NB4 (cell line): ENCODE data around the gene SASH1.

ENCODE experiments used
- DNase-seq: peaks from one replicate; pipeline ENCODE4 v3.0.0; 2010; ENCODE audit warnings: low read depth
- H3K4me3 ChIP-seq: one replicate; pipeline ENCODE4 v1.5.1; 2011; ENCODE audit warnings: mild to moderate bottlenecking, low read depth, low read length, moderate library complexity
- MYC ChIP-seq: IDR thresholded peaks from 2 replicates; pipeline ENCODE4 v1.6.1; 2011; ENCODE audit warnings: low read depth, low read length
- POLR2A ChIP-seq: IDR thresholded peaks from 2 replicates; pipeline ENCODE4 v1.6.1; 2011; ENCODE audit warnings: mild to moderate bottlenecking; ENCODE audit not compliant: insufficient read length; ENCODE audit errors: extremely low read depth
- TF ChIP-seq, protein P1 (sequence below): IDR thresholded peaks from one replicate; pipeline ENCODE4 v1.5.1; 2012; ENCODE audit warnings: low read depth, low read length
- TF ChIP-seq, protein P2 (sequence below): IDR thresholded peaks from 2 replicates; pipeline ENCODE4 v1.6.1; 2011; ENCODE audit warnings: low read depth, low read length

SASH1 gene

DNA sequence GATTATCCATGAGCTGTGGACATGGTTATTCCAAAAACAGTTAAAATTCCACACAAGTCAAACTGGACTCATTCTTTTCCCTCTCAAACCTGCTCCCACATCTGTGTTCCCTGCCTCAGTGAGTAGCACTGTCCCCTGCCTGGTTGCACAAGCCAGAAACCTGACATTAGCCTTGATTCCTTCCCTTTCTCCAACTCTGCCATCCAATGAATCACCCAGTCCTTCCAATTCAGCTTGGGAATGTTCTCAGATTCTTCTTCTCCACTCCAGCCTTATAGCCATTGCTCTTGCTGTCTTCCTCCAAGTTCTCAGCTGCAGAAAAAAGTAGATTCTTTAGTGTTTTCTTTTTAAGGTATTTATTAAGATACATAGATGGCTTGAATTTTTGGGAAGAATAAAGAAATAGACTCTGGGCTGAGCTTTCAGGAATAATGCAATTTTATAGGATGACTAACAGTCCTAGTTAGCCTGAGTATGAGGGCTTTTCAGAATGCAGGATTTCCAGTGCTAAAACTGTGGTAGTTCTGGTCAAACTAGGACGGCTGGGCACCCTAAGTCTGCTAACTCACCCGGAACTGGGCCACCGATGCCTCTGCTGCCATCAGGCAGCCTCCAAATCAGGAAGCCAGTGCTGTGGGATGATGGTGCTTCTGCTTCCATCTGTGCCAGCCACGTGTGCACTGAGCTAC lies 18.2 kb upstream of the SASH1 start:
- H3K4me3 ChIP-seq: no peak overlapping the region
- TF ChIP-seq POLR2A (no peak), MYC (no peak)
- TF ChIP-seq, protein P1, sequence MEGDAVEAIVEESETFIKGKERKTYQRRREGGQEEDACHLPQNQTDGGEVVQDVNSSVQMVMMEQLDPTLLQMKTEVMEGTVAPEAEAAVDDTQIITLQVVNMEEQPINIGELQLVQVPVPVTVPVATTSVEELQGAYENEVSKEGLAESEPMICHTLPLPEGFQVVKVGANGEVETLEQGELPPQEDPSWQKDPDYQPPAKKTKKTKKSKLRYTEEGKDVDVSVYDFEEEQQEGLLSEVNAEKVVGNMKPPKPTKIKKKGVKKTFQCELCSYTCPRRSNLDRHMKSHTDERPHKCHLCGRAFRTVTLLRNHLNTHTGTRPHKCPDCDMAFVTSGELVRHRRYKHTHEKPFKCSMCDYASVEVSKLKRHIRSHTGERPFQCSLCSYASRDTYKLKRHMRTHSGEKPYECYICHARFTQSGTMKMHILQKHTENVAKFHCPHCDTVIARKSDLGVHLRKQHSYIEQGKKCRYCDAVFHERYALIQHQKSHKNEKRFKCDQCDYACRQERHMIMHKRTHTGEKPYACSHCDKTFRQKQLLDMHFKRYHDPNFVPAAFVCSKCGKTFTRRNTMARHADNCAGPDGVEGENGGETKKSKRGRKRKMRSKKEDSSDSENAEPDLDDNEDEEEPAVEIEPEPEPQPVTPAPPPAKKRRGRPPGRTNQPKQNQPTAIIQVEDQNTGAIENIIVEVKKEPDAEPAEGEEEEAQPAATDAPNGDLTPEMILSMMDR: no peak
- TF ChIP-seq, protein P2, sequence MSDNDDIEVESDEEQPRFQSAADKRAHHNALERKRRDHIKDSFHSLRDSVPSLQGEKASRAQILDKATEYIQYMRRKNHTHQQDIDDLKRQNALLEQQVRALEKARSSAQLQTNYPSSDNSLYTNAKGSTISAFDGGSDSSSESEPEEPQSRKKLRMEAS: no peak
- DNase-seq: peak; percentile 44

DNA sequence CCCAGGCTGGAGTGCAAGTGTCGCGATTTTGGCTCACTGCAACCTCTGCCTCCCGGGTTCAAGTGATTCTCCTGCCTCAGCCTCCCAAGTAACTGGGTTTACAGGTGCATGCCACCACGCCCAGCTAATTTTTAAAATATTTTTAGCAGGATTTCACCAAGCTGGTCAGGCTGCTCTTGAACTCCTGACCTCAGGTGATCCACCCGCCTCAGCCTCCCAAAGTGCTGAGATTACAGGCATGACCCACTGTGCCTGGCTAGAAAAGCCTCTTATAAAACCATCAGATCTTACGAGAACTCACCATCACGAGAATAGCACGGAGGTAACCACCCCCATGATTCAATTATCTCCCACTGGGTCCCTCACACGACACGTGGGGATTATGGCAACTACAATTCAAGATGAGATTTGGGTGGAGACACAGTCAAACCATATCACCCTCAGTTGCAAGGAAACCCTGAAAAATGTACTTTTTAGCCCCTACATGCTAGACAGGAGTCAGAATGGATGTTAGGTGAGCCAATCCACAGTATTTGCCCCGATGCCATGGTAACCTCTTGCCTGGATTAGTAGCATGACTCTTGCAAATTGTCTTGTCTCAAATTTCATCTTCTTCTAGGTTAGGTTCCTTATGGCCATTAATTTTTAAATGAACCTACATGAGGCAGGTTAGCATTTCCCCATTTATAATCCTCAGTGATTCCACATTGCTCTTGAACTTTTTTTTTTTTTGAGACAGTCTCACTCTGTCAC lies 17.1 kb upstream of the SASH1 start:
- TF ChIP-seq, protein P1: no peak
- TF ChIP-seq, protein P2: no peak
- no peak for TF ChIP-seq MYC
- no peak for TF ChIP-seq POLR2A
- no peak overlapping the region for H3K4me3 ChIP-seq
- DNase-seq: no peak

DNA sequence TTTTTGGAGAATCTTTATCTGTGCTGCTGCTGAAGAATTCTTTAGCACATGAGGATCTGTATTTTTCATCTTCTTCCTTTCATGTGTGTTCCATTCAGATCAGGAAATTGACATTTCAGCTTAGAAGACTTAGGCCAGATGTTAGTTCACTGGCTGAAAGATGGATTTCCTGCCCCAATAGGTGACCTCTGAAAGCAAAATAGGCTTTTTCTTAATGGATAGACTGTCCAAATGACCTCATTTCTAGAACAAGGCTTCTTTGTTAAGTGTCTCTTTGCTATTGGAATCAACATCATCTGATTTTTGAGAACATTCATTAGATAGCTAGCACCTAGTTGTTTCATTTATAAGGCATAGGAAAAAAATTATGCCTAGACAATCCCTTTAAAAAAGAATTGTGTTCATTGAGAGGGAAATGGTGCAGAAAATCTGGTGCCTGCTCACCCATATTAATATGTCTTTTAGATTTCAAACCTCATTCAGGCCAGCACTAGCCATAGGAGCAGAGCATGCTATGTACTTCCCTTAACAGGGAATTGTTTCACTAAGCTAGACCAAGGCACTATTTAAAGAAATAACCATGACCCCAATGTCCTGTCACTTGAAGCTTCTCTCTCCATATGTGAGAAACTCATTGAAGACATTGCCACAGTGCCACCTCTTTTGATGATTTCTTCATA lies 13.6 kb upstream of the SASH1 start:
- no peak for DNase-seq
- TF ChIP-seq, protein P2: no peak
- TF ChIP-seq, protein P1: no peak
- TF ChIP-seq POLR2A (no peak), MYC (no peak)
- H3K4me3 ChIP-seq: no peak overlapping the region

DNA sequence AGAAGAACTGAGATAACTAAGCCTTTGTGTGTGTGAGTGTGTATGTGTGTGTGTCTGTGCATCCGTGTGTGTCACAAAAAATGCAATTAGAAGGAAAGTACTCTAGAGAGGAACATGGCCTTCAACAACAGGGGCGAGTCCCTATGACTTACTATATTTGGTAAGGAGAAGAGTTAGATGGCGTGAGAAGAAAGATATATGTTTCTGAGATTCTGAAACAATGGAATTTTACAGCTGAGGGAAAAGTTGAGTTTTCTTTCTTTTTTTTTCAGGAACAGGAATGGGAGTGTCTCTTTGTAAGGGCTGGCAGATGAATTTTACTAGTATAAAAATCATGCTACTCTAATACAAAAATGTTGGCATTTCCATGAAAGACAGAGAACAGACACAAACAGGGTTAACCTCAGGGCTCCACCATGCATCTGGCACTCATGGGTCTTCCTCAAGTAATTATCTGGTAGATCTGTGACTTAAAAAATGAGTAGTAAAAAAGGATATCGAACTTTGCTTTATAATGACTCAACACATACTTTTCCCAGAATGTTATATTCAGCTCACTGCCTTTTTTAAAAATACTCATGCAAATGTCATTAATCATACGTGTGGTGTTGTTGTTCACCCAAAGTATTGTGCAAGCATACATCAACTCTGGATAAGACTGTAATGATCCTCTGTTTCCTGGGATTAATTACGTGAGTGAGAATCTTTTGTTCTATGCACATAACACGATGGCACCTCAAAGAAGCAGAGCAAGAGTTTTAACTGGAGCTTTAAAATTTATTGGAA lies 12.8 kb upstream of the SASH1 start:
- DNase-seq: no peak
- no peak overlapping the region for H3K4me3 ChIP-seq
- no peak for TF ChIP-seq MYC
- TF ChIP-seq, protein P2: no peak
- TF ChIP-seq, protein P1: no peak
- no peak for TF ChIP-seq POLR2A

DNA sequence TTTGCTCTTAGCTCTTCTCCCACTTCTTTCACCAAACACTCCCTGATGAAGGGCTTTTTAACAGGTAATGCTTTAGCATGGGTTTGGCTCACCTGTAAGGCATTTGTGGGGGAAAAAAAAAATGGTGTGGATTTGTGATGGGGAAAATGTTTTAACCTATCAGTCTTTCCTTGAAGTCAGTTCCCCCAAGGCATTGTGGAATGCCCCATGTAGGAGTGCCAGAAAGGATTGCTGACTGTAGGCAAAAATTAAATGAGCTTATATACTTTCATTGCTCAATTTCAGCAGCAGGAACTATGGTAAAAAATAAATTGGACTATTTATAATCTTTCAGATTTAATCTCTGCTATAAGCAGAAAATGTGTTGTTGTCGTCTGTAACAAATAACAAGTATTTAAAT lies 10.6 kb upstream of the SASH1 start:
- TF ChIP-seq POLR2A (no peak), MYC (no peak)
- TF ChIP-seq, protein P1: no peak
- TF ChIP-seq, protein P2: no peak
- DNase-seq: no peak
- no peak overlapping the region for H3K4me3 ChIP-seq
